ENCODE results near the gene ZMIZ1.
A peak's percentile ranks its signal among the peaks of the same experiment; 100 is the strongest.

Gene ZMIZ1

GRCh38 chr10:79178070-79178576 is 109.4 kb downstream of the ZMIZ1 start:
- H2BK5ac ChIP-seq (ENCODE audit: low read length), result no peak overlapping the region
- no peak overlapping the region for H3K27ac ChIP-seq (ENCODE audit: low read depth, low read length)
- no peak overlapping the region for H4K5ac ChIP-seq (ENCODE audit: low read length)
- H2AK5ac ChIP-seq (ENCODE audit: low read length), result peak overlapping the region; percentile 74
- H3K36me3 ChIP-seq (ENCODE audit: control insufficient read depth, insufficient read depth, low read length), result no peaks in the 10 kb centered on the region
- H3K79me2 ChIP-seq (ENCODE audit: control insufficient read depth, insufficient read depth, low read length), result peaks cover 2% of the 10 kb centered on the region
- peaks cover 22% of the 10 kb centered on the region for H3K79me1 ChIP-seq (ENCODE audit: low read length)
- peak overlapping the region; percentile 60 for H3K56ac ChIP-seq (ENCODE audit: low read length)
- no peaks in the 10 kb centered on the region for H3K27me3 ChIP-seq (ENCODE audit: insufficient read depth, low read length, poor library complexity)
- H2BK15ac ChIP-seq (replicated peaks; ENCODE audit: low read depth), result no peak overlapping the region
- no peak overlapping the region for H4K8ac ChIP-seq (ENCODE audit: low read depth, low read length)
- no CpG with 5 or more reads among the region's 8 CpGs for WGBS (ENCODE audit: extremely low coverage, insufficient coverage, low lambda C conversion rate)
- peak overlapping the region; percentile 21 for H3K9ac ChIP-seq (ENCODE audit: low read length)
- H3K4me1 ChIP-seq (ENCODE audit: control insufficient read depth, low read depth, low read length), result peaks cover 10% of the 10 kb centered on the region
- no peak overlapping the region for H3K4me2 ChIP-seq (ENCODE audit: low read length)
- H3K18ac ChIP-seq (ENCODE audit: low read length), result no peak overlapping the region
- peak overlapping the region; percentile 97 for H3K23ac ChIP-seq (ENCODE audit: low read length)
- no peak for DNase-seq
- no peak overlapping the region for H3K4ac ChIP-seq (ENCODE audit: low read depth, low read length)
- no peak overlapping the region for H3K4me3 ChIP-seq (ENCODE audit: low read length)
- H2BK120ac ChIP-seq (ENCODE audit: low read depth, low read length), result no peak overlapping the region

- H2BK5ac ChIP-seq (ENCODE audit: low read length), result peak overlapping the region; percentile 19
- H3K4me1 ChIP-seq (ENCODE audit: control insufficient read depth, low read depth, low read length), result peaks cover 10% of the 10 kb centered on the region
Observed at GRCh38 chr10:79178614-79179163, 109.9 kb downstream of the ZMIZ1 start.

GRCh38 chr10:79179164-79179956 is 110.6 kb downstream of the ZMIZ1 start:
- Histone ChIP-seq H3K23ac (ENCODE audit: low read length) (no peak overlapping the region), H3K27ac (ENCODE audit: low read depth, low read length) (no peak overlapping the region), H3K4ac (ENCODE audit: low read depth, low read length) (no peak overlapping the region), H2BK5ac (ENCODE audit: low read length) (no peak overlapping the region), H2BK120ac (ENCODE audit: low read depth, low read length) (no peak overlapping the region), H3K79me1 (ENCODE audit: low read length) (peaks cover 22% of the 10 kb centered on the region), H3K27me3 (ENCODE audit: insufficient read depth, low read length, poor library complexity) (no peaks in the 10 kb centered on the region), H3K4me1 (ENCODE audit: control insufficient read depth, low read depth, low read length) (peaks cover 10% of the 10 kb centered on the region), H3K4me2 (ENCODE audit: low read length) (no peak overlapping the region), H3K36me3 (ENCODE audit: control insufficient read depth, insufficient read depth, low read length) (no peaks in the 10 kb centered on the region), H3K4me3 (ENCODE audit: low read length) (no peak overlapping the region), H3K9ac (ENCODE audit: low read length) (no peak overlapping the region), H3K18ac (ENCODE audit: low read length) (no peak overlapping the region), H2BK15ac (replicated peaks; ENCODE audit: low read depth) (no peak overlapping the region), H4K5ac (ENCODE audit: low read length) (no peak overlapping the region), H2AK5ac (ENCODE audit: low read length) (no peak overlapping the region), H4K8ac (ENCODE audit: low read depth, low read length) (no peak overlapping the region), H3K79me2 (ENCODE audit: control insufficient read depth, insufficient read depth, low read length) (peaks cover 2% of the 10 kb centered on the region), H3K56ac (ENCODE audit: low read length) (peak overlapping the region; percentile 51)
- peak; percentile 80 for DNase-seq
- no CpG with 5 or more reads among the region's 7 CpGs for whole genome bisulfite sequencing (ENCODE audit: extremely low coverage, insufficient coverage, low lambda C conversion rate)

More at GRCh38 chr10:79178614-79179163, 109.9 kb downstream of the ZMIZ1 start:
- H3K4me3 ChIP-seq (ENCODE audit: low read length), result no peak overlapping the region
- no peak overlapping the region for H2AK5ac ChIP-seq (ENCODE audit: low read length)
- peak overlapping the region; percentile 9 for H3K27ac ChIP-seq (ENCODE audit: low read depth, low read length)
- no peak overlapping the region for H3K4me2 ChIP-seq (ENCODE audit: low read length)
- no peak overlapping the region for H2BK120ac ChIP-seq (ENCODE audit: low read depth, low read length)
- no CpG with 5 or more reads among the region's 9 CpGs for WGBS (ENCODE audit: extremely low coverage, insufficient coverage, low lambda C conversion rate)
- no peak overlapping the region for H3K18ac ChIP-seq (ENCODE audit: low read length)
- H4K8ac ChIP-seq (ENCODE audit: low read depth, low read length), result no peak overlapping the region
- no peaks in the 10 kb centered on the region for H3K36me3 ChIP-seq (ENCODE audit: control insufficient read depth, insufficient read depth, low read length)
- peak; percentile 92 for DNase-seq
- no peak overlapping the region for H4K5ac ChIP-seq (ENCODE audit: low read length)
- peaks cover 22% of the 10 kb centered on the region for H3K79me1 ChIP-seq (ENCODE audit: low read length)
- no peak overlapping the region for H2BK15ac ChIP-seq (replicated peaks; ENCODE audit: low read depth)
- H3K79me2 ChIP-seq (ENCODE audit: control insufficient read depth, insufficient read depth, low read length), result peaks cover 2% of the 10 kb centered on the region
- H3K9ac ChIP-seq (ENCODE audit: low read length), result peak overlapping the region; percentile 26
- no peak overlapping the region for H3K4ac ChIP-seq (ENCODE audit: low read depth, low read length)
- H3K27me3 ChIP-seq (ENCODE audit: insufficient read depth, low read length, poor library complexity), result no peaks in the 10 kb centered on the region
- H3K23ac ChIP-seq (ENCODE audit: low read length), result no peak overlapping the region
- H3K56ac ChIP-seq (ENCODE audit: low read length), result peak overlapping the region; percentile 51

GRCh38 chr10:79179957-79180309 is 111.2 kb downstream of the ZMIZ1 start:
- Histone ChIP-seq H4K5ac (ENCODE audit: low read length) (no peak overlapping the region), H3K27me3 (ENCODE audit: insufficient read depth, low read length, poor library complexity) (no peaks in the 10 kb centered on the region), H2BK5ac (ENCODE audit: low read length) (no peak overlapping the region), H3K18ac (ENCODE audit: low read length) (no peak overlapping the region), H3K4me2 (ENCODE audit: low read length) (no peak overlapping the region), H3K4ac (ENCODE audit: low read depth, low read length) (no peak overlapping the region), H3K79me2 (ENCODE audit: control insufficient read depth, insufficient read depth, low read length) (peaks cover 2% of the 10 kb centered on the region), H2BK120ac (ENCODE audit: low read depth, low read length) (no peak overlapping the region), H3K4me1 (ENCODE audit: control insufficient read depth, low read depth, low read length) (peaks cover 10% of the 10 kb centered on the region), H3K36me3 (ENCODE audit: control insufficient read depth, insufficient read depth, low read length) (no peaks in the 10 kb centered on the region), H3K79me1 (ENCODE audit: low read length) (peaks cover 26% of the 10 kb centered on the region), H2AK5ac (ENCODE audit: low read length) (no peak overlapping the region), H3K27ac (ENCODE audit: low read depth, low read length) (no peak overlapping the region), H4K8ac (ENCODE audit: low read depth, low read length) (no peak overlapping the region), H2BK15ac (replicated peaks; ENCODE audit: low read depth) (no peak overlapping the region), H3K9ac (ENCODE audit: low read length) (no peak overlapping the region), H3K23ac (ENCODE audit: low read length) (no peak overlapping the region), H3K56ac (ENCODE audit: low read length) (no peak overlapping the region), H3K4me3 (ENCODE audit: low read length) (no peak overlapping the region)
- no peak for DNase-seq
- no CpG with 5 or more reads among the region's 7 CpGs for WGBS (ENCODE audit: extremely low coverage, insufficient coverage, low lambda C conversion rate)

GRCh38 chr10:79180414-79181221 is 111.9 kb downstream of the ZMIZ1 start:
- Histone ChIP-seq H3K4me2 (ENCODE audit: low read length) (no peak overlapping the region), H3K79me2 (ENCODE audit: control insufficient read depth, insufficient read depth, low read length) (peaks cover 2% of the 10 kb centered on the region), H4K5ac (ENCODE audit: low read length) (no peak overlapping the region), H2BK15ac (replicated peaks; ENCODE audit: low read depth) (no peak overlapping the region), H3K36me3 (ENCODE audit: control insufficient read depth, insufficient read depth, low read length) (no peaks in the 10 kb centered on the region), H2BK5ac (ENCODE audit: low read length) (no peak overlapping the region), H2BK120ac (ENCODE audit: low read depth, low read length) (no peak overlapping the region), H3K4ac (ENCODE audit: low read depth, low read length) (no peak overlapping the region), H3K23ac (ENCODE audit: low read length) (no peak overlapping the region), H3K18ac (ENCODE audit: low read length) (no peak overlapping the region), H3K56ac (ENCODE audit: low read length) (no peak overlapping the region), H3K4me3 (ENCODE audit: low read length) (no peak overlapping the region), H3K79me1 (ENCODE audit: low read length) (peaks cover 26% of the 10 kb centered on the region), H2AK5ac (ENCODE audit: low read length) (no peak overlapping the region), H3K27me3 (ENCODE audit: insufficient read depth, low read length, poor library complexity) (no peaks in the 10 kb centered on the region), H3K9ac (ENCODE audit: low read length) (no peak overlapping the region), H3K27ac (ENCODE audit: low read depth, low read length) (no peak overlapping the region), H3K4me1 (ENCODE audit: control insufficient read depth, low read depth, low read length) (peaks cover 10% of the 10 kb centered on the region), H4K8ac (ENCODE audit: low read depth, low read length) (no peak overlapping the region)
- WGBS (ENCODE audit: extremely low coverage, insufficient coverage, low lambda C conversion rate), result no CpG with 5 or more reads among the region's 14 CpGs
- no peak for DNase-seq

All from mesendoderm (in vitro differentiated cells).